H1 (cell line): ENCODE measurements around the gene AK8. TPM values are rescaled to one million over a fixed set of nuclear protein-coding genes. Genes with fewer than 3 reads are reported as not detected.
"Not testable (repeated sequence)": the region's sequence is repeated elsewhere in the genome, so short reads cannot be mapped to it uniquely, and the experiment has no call there.

Source experiments
- CTCF ChIA-PET: fragments of 300-600 bp; sonication (Branson Sonifier 250); formaldehyde crosslinking; loops from one replicate; lab custom pipeline; 2021; ENCODE audit not compliant: partially characterized antibody; lab: Charles Lee
- POLR2A ChIA-PET: fragments of 300-600 bp; sonication (Branson Sonifier 250); formaldehyde crosslinking; loops from one replicate; lab custom pipeline; 2021; ENCODE audit warnings: inconsistent platforms; ENCODE audit not compliant: partially characterized antibody; lab: Charles Lee
- DNase-seq, 2 experiments: peaks; one replicate each; pipeline versions ENCODE4 v3.0.0 to v3.0.0-alpha.2; 2010 to 2022; ENCODE audit warnings: low spot score in 2 of 2, low read depth in 1 of 2, mixed read lengths in 1 of 2
- FAIRE-seq: peaks from 2 replicates; lab custom pipeline; 2011; peaks lifted over from hg19 to GRCh38; lab: Jason Lieb, UNC
- H2AFZ ChIP-seq: 2 replicates; pipeline ENCODE4 v1.8.1; 2012; ENCODE audit warnings: low read length, inconsistent platforms
- H2AK5ac ChIP-seq: 2 replicates; pipeline ENCODE4 v1.6.1; 2013; ENCODE audit warnings: low read depth, low read length
- H2BK120ac ChIP-seq: replicated peaks from 2 replicates; pipeline ENCODE3; 2013; ENCODE audit warnings: low read depth, low read length, inconsistent platforms
- H2BK12ac ChIP-seq: 2 replicates; pipeline ENCODE4 v1.6.1; 2013; ENCODE audit warnings: low read depth, low read length
- H2BK15ac ChIP-seq: 2 replicates; pipeline ENCODE4 v1.6.1; 2013; ENCODE audit warnings: low read length
- H2BK20ac ChIP-seq: 2 replicates; pipeline ENCODE4 v1.6.1; 2013; ENCODE audit warnings: low read length
- H2BK5ac ChIP-seq: 2 replicates; pipeline ENCODE4 v1.6.1; 2013; ENCODE audit warnings: low read depth, low read length
- H3K14ac ChIP-seq: 2 replicates; pipeline ENCODE4 v1.6.1; 2013; ENCODE audit warnings: inconsistent platforms; ENCODE audit not compliant: insufficient read length
- H3K18ac ChIP-seq: 2 replicates; pipeline ENCODE4 v1.6.1; 2013; ENCODE audit warnings: low read length; ENCODE audit errors: extremely low read depth
- H3K23ac ChIP-seq: 2 replicates; pipeline ENCODE4 v1.6.1; 2013; ENCODE audit warnings: inconsistent platforms; ENCODE audit not compliant: insufficient read length
- H3K23me2 ChIP-seq: 2 replicates; pipeline ENCODE4 v1.6.1; 2013; ENCODE audit warnings: low read depth, low read length
- H3K27ac ChIP-seq: 2 replicates; pipeline ENCODE4 v1.6.1; 2011; ENCODE audit warnings: low read depth, low read length, inconsistent platforms
- H3K27me3 ChIP-seq, 4 experiments: replicated peaks in 1 of 4; 1 replicate in 1 of 4; 2 replicates in 3 of 4; pipeline versions ENCODE4 v1.6.1 to v1.8.1; 2011 to 2013; ENCODE audit warnings: low read length in 3 of 4, mild to moderate bottlenecking in 3 of 4, inconsistent platforms in 2 of 4, mixed read lengths in 2 of 4, moderate library complexity in 1 of 4; ENCODE audit not compliant: control insufficient read depth in 3 of 4, insufficient read depth in 3 of 4; ENCODE audit errors: extremely low read depth in 1 of 4
- H3K36me3 ChIP-seq, 4 experiments: 2 replicates each; pipeline versions ENCODE4 v1.6.1 to v1.8.1; 2011 to 2013; ENCODE audit warnings: mild to moderate bottlenecking in 4 of 4, low read length in 3 of 4, moderate library complexity in 2 of 4, control low read depth in 1 of 4, inconsistent platforms in 1 of 4; ENCODE audit not compliant: insufficient read depth in 4 of 4, control insufficient read depth in 2 of 4
- H3K4ac ChIP-seq: replicated peaks from 2 replicates; pipeline ENCODE3; 2013; ENCODE audit warnings: low read length, low read depth, mixed read lengths, inconsistent platforms; ENCODE audit not compliant: insufficient read length
- H3K4me1 ChIP-seq, 4 experiments: replicated peaks in 1 of 4; 1 replicate in 1 of 4; 2 replicates in 3 of 4; pipeline versions ENCODE4 v1.6.1 to v1.8.1; 2011 to 2013; ENCODE audit warnings: low read length in 3 of 4, inconsistent platforms in 2 of 4, mixed read lengths in 1 of 4; ENCODE audit not compliant: insufficient read depth in 4 of 4, control insufficient read depth in 3 of 4
- H3K4me2 ChIP-seq, 2 experiments: 2 replicates each; pipeline versions ENCODE4 v1.6.1 to v1.8.1; 2011 to 2013; ENCODE audit warnings: low read depth in 2 of 2, low read length in 2 of 2, control low read depth in 1 of 2, inconsistent platforms in 1 of 2, mild to moderate bottlenecking in 1 of 2; ENCODE audit not compliant: insufficient read depth in 1 of 2
- H3K4me3 ChIP-seq, 4 experiments: fragments of 200-600, 300-600 bp in 1 of 4; sonication (generic), shearing (Covaris generic), sonication (Bioruptor Twin) in 1 of 4; 2 replicates each; pipeline versions ENCODE4 v1.5.1 to v1.8.1; 2011 to 2016; ENCODE audit warnings: low read length in 4 of 4, low read depth in 3 of 4, control low read depth in 2 of 4, inconsistent platforms in 2 of 4, mild to moderate bottlenecking in 2 of 4, mixed read lengths in 1 of 4, moderate library complexity in 1 of 4; ENCODE audit not compliant: insufficient read depth in 2 of 4; ENCODE audit errors: extremely low read depth in 1 of 4
- H3K56ac ChIP-seq: replicated peaks from 2 replicates; pipeline ENCODE3; 2013; ENCODE audit warnings: low read depth, mild to moderate bottlenecking, mixed read lengths, low read length, inconsistent platforms; ENCODE audit not compliant: insufficient read length
- H3K79me1 ChIP-seq: 2 replicates; pipeline ENCODE4 v1.6.1; 2013; ENCODE audit warnings: low read depth, low read length, control low read depth
- H3K79me2 ChIP-seq, 2 experiments: 2 replicates each; pipeline versions ENCODE4 v1.6.1 to v1.8.1; 2012 to 2013; ENCODE audit warnings: low read length in 2 of 2, mild to moderate bottlenecking in 2 of 2, inconsistent platforms in 1 of 2; ENCODE audit not compliant: insufficient read depth in 2 of 2, control insufficient read depth in 1 of 2
- H3K9ac ChIP-seq, 4 experiments: replicated peaks in 1 of 4; 1 replicate in 1 of 4; 2 replicates in 3 of 4; pipeline versions ENCODE4 v1.6.1 to v1.8.1; 2011 to 2013; ENCODE audit warnings: low read depth in 3 of 4, low read length in 3 of 4, control low read depth in 2 of 4, mild to moderate bottlenecking in 2 of 4, moderate library complexity in 2 of 4, inconsistent platforms in 1 of 4; ENCODE audit errors: extremely low read depth in 1 of 4
- H3K9me3 ChIP-seq, 2 experiments: 2 replicates each; pipeline versions ENCODE4 v1.6.1 to v1.8.1; 2012 to 2013; ENCODE audit warnings: mild to moderate bottlenecking in 2 of 2, moderate library complexity in 2 of 2, control low read depth in 1 of 2, inconsistent platforms in 1 of 2, low read depth in 1 of 2, low read length in 1 of 2, mixed read lengths in 1 of 2; ENCODE audit not compliant: insufficient read depth in 2 of 2
- H4K20me1 ChIP-seq, 2 experiments: replicated peaks in 1 of 2; 2 replicates each; pipeline versions ENCODE3 to v1.8.1; 2011 to 2013; ENCODE audit warnings: inconsistent platforms in 2 of 2, low read length in 2 of 2, mild to moderate bottlenecking in 1 of 2; ENCODE audit not compliant: insufficient read depth in 2 of 2, control insufficient read depth in 1 of 2
- H4K5ac ChIP-seq: 2 replicates; pipeline ENCODE4 v1.6.1; 2013; ENCODE audit warnings: low read length, low read depth, mixed read lengths, inconsistent platforms; ENCODE audit not compliant: insufficient read length
- H4K8ac ChIP-seq: 2 replicates; pipeline ENCODE4 v1.8.0; 2013; ENCODE audit warnings: mild to moderate bottlenecking, moderate library complexity, low read length, inconsistent platforms; ENCODE audit not compliant: insufficient read depth; ENCODE audit errors: extremely low read depth
- H4K91ac ChIP-seq: replicated peaks from 2 replicates; pipeline ENCODE3; 2013; ENCODE audit warnings: low read length, mixed read lengths, inconsistent platforms; ENCODE audit not compliant: insufficient read length
- whole genome bisulfite sequencing, 2 experiments: shearing (Covaris generic) in 1 of 2; methylation state at CpG; one replicate each; pipeline versions ENCODE4 v1.1.6 to v1.1.7; 2013 to 2015; ENCODE audit warnings: low lambda C conversion rate in 2 of 2, mixed read lengths in 2 of 2, inconsistent platforms in 1 of 2, low coverage in 1 of 2, missing lambda C conversion rate in 1 of 2; ENCODE audit not compliant: insufficient replicate concordance in 2 of 2, insufficient coverage in 1 of 2, insufficient read length in 1 of 2; ENCODE audit errors: extremely low coverage in 1 of 2, missing lambda C conversion rate in 1 of 2; 5-methylcytosine and 5-hydroxymethylcytosine counted together
- polyA plus RNA-seq, 7 experiments: library from polyadenylated mRNA; depleted of rRNA in 3 of 7; stranded (reverse) in 5 of 7; unstranded in 2 of 7; fragments of >200 nt in 5 of 7; fragments of 200-250 nt in 2 of 7; gene quantifications; 1 replicate in 5 of 7; 2 replicates in 1 of 7; 4 replicates in 1 of 7; pipeline versions ENCODE4 v1.2.1 to v1.2.3, GENCODE V29; 2011 to 2013; ENCODE audit warnings: missing spikeins in 2 of 7, mixed read lengths in 2 of 7
- total RNA-seq: library from RNA; stranded (reverse); fragmentation: NEBNext Ultra II Directional; extraction: Animal tissue kit (Norgen Biotek cat#: 25700); gene quantifications from 2 replicates; pipeline ENCODE4 v1.2.1, GENCODE V29; 2021

AK8 gene
- total and polyA plus RNA-seq, 2 of the 8 experiments (the other 6 are each of a cell fraction or from before 2014, with no cell fraction given), result 0.35 to 0.48 TPM

DNA sequence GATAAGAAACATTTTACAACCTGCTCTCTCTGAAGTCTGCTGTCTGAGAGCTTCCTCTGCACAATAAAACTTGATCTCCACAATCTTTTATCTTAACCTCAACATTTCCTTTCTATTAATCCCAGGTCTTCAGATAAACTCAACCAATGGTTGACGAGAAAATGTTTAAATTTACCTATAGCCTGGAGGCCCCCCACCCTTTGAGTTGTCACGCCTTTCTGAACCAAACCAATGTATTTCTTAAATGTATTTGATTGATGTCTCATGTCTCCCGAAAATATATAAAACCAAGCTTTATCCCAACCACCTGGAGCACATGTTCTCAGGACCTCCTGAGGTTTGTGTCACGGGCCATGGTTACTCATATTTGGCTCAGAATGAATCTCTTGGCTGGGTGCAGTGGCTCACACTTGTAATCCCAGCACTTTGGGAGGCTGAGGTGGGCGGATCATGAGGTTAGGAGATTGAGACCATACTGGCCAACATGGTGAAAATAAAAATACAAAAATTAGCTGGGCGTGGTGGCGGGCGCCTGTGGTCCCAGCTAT lies 159.6 kb downstream of the AK8 start:
- not testable (repeated sequence) for H3K56ac ChIP-seq, H3K23me2 ChIP-seq, H2BK12ac ChIP-seq, H4K5ac ChIP-seq, H3K9ac ChIP-seq, H2AFZ ChIP-seq, H4K91ac ChIP-seq, H3K18ac ChIP-seq, H3K4me3 ChIP-seq, H2BK5ac ChIP-seq, FAIRE-seq, DNase-seq, H2BK15ac ChIP-seq, H3K36me3 ChIP-seq, H2BK20ac ChIP-seq, H3K4me2 ChIP-seq, H2AK5ac ChIP-seq, H4K20me1 ChIP-seq, H3K4ac ChIP-seq, H4K8ac ChIP-seq, H3K23ac ChIP-seq, H3K4me1 ChIP-seq, H3K27ac ChIP-seq, H3K79me1 ChIP-seq, H2BK120ac ChIP-seq, H3K14ac ChIP-seq, H3K79me2 ChIP-seq, H3K27me3 ChIP-seq, H3K9me3 ChIP-seq
- WGBS, 2 experiments, result 90% methylated on average over 8 of the region's 8 CpGs; no CpG with 5 or more reads in 1 of the 2 experiments
- ChIA-PET POLR2A (interaction anchor here (0.6 to 1.3 kb wide), 2 partner anchors 36 to 127 kb away, joined by 3 read pairs; no protein-coding TSS in a partner anchor), CTCF (interaction anchor here (0.7 to 1.3 kb wide), 3 partner anchors 16 to 88 kb away, joined by 3 to 6 read pairs (median 3); no protein-coding TSS in a partner anchor)
